ENCODE measurements around the gene TESMIN.

TESMIN gene

GRCh38 chr11:68710409-68710808 lies 40.9 kb downstream of the TESMIN start:
- no peak for DNase-seq (ENCODE audit: low read depth in 2 of 2)

- DNase-seq (ENCODE audit: low read depth in 2 of 2), result no peak
These were observed 42.3 kb downstream of the TESMIN start for GRCh38 chr11:68709062-68709461.

- no peak for DNase-seq (ENCODE audit: low read depth in 2 of 2)
These were observed 43.8 kb downstream of the TESMIN start for GRCh38 chr11:68707527-68707926.

GRCh38 chr11:68704887-68705286 lies 46.4 kb downstream of the TESMIN start:
- no peak for DNase-seq (ENCODE audit: low read depth in 2 of 2)

- DNase-seq (ENCODE audit: low read depth in 2 of 2), result no peak
These were observed 52.3 kb downstream of the TESMIN start for GRCh38 chr11:68698993-68699392.

- DNase-seq (ENCODE audit: low read depth in 2 of 2), result no peak
These were observed 55.8 kb downstream of the TESMIN start for GRCh38 chr11:68695531-68695930.

- no peak for DNase-seq (ENCODE audit: low read depth in 2 of 2)
These were observed 56.7 kb downstream of the TESMIN start for GRCh38 chr11:68694431-68695297.

DNA sequence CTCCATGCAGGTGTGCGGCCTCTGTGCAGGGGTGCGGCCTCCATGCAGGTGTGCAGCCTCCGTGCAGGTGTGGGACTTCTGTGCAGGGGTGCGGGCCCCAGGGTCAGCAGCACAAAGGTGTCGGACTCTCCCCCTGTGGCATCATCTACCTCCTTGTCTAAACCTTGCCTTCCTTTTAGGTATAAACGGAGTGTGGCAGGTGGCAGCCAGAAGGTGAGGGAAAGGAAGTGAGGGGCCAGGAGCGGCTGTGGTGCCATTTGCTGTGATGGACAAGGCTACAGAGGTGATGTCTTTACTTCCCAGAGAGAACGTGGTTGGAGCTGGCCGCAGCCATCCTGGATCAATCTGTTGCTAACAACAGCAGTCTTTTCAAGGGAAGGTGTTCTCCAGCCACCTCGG lies 57.8 kb downstream of the TESMIN start:
- DNase-seq (ENCODE audit: low read depth in 2 of 2), result no peak

- DNase-seq (ENCODE audit: low read depth in 2 of 2), result no peak
These were observed 58.3 kb downstream of the TESMIN start for GRCh38 chr11:68692871-68693483.

DNA sequence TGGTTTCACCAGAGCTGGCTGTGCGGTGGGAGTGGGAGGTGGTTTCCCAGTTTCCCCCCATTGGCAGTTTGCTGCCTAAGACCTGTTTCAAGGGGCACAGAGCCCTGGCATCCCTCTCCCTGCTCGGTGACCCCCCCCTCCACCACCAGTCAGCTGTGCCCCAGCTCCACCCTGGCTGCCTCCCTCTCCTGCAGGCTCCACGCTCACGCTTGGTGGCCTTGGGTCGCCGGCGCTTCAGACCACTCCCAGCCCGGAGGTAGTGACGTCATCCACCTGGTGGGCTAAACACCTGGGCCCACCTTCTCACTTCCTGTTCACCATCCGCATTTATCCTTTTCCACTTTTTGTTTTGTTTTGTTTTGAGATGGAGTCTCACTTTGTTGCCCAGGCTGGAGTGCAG lies 59.2 kb downstream of the TESMIN start:
- no peak for DNase-seq (ENCODE audit: low read depth in 2 of 2)

GRCh38 chr11:68691402-68691784 lies 59.9 kb downstream of the TESMIN start:
- DNase-seq (ENCODE audit: low read depth in 2 of 2), result no peak

GRCh38 chr11:68690671-68691401 lies 60.5 kb downstream of the TESMIN start:
- no peak for DNase-seq (ENCODE audit: low read depth in 2 of 2)

DNA sequence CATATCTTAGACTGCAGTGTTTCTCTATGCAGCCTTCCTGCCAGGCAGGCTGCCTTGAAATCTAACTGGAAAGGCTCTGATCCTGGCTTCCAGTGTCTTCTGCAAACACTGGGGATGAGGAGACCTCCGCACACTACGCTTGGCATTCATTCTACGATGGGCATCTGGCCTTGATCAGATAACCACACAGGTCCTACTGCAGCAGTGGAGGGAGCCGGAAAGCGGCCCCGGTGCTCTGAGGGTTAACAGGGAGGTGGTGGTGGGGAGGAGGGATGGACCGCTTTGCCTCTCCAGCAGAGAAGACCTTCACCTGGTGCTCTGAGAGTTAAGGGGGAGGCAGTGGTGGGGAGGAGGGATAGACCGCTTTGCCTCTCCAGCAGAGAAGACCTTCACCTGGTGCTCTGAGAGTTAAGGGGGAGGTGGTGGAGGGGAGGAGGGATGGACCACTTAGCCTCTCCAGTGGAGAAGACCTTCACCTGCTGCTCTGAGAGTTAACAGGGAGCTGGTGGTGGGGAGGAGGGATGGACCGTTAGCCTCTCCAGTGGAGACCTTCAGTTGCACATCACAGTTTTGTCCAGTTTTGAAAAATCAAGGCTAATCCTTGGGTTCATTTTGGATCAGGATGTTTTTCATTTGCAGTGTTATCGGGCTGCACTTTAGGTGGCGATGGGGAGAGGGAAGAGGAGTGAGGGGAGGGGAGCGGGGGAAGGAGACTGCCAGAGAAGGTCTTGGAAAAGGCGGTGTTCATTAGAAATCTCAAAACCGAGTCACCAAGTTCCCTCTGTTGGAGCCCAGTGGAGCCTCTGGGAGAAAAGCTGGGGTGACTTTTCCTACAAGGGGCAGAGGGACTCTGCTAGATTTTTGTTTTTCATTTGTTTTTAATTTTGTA lies 61.3 kb downstream of the TESMIN start:
- no peak for DNase-seq (ENCODE audit: low read depth in 2 of 2)

DNA sequence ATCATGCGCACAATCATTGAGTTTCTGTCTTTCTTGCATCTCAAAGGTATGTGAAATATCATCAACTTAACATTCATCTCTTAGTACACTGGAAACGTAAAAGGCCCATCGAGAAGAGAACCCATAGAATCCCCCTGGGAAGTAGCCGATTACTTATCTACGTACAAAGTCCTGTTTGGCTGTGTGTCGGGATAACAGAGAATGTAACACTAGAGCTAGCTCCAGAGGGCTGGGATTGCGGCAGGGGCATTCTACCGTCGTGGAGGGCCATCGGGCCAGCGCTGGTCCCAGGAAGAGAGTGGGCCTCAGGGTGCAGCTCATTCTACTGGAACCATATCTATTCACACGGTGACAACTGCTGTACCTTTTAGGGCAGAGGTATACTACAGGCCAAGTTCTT lies 62.4 kb downstream of the TESMIN start:
- no peak for DNase-seq (ENCODE audit: low read depth in 2 of 2)

- DNase-seq (ENCODE audit: low read depth in 2 of 2), result no peak
These were observed 63.3 kb downstream of the TESMIN start for GRCh38 chr11:68687986-68688385.

- DNase-seq (ENCODE audit: low read depth in 2 of 2), result no peak
These were observed 64.0 kb downstream of the TESMIN start for GRCh38 chr11:68687311-68687710.

- DNase-seq (ENCODE audit: low read depth in 2 of 2), result no peak
These were observed 64.8 kb downstream of the TESMIN start for GRCh38 chr11:68686486-68686885.

GRCh38 chr11:68685656-68686380 lies 65.5 kb downstream of the TESMIN start:
- no peak for DNase-seq (ENCODE audit: low read depth in 2 of 2)

- DNase-seq (ENCODE audit: low read depth in 2 of 2), result no peak
These were observed 66.6 kb downstream of the TESMIN start, which contains the start of gene GAL for GRCh38 chr11:68684385-68685356. Gene GAL (plus strand): TSS chr11:68684544. CDS start chr11:68684924, 380 bp downstream.
